Activated gamma-delta T cell treated with Interleukin-2 at 50 U/mL for 16 hours (primary cell): ENCODE data around the gene ATRN.
"Not testable (repeated sequence)": the region's sequence is repeated elsewhere in the genome, so short reads cannot be mapped to it uniquely, and the experiment has no call there.

ENCODE experiments used
- DNase-seq: peaks from one replicate; pipeline ENCODE4 v3.0.0-alpha.2; 2020

ATRN gene

DNA sequence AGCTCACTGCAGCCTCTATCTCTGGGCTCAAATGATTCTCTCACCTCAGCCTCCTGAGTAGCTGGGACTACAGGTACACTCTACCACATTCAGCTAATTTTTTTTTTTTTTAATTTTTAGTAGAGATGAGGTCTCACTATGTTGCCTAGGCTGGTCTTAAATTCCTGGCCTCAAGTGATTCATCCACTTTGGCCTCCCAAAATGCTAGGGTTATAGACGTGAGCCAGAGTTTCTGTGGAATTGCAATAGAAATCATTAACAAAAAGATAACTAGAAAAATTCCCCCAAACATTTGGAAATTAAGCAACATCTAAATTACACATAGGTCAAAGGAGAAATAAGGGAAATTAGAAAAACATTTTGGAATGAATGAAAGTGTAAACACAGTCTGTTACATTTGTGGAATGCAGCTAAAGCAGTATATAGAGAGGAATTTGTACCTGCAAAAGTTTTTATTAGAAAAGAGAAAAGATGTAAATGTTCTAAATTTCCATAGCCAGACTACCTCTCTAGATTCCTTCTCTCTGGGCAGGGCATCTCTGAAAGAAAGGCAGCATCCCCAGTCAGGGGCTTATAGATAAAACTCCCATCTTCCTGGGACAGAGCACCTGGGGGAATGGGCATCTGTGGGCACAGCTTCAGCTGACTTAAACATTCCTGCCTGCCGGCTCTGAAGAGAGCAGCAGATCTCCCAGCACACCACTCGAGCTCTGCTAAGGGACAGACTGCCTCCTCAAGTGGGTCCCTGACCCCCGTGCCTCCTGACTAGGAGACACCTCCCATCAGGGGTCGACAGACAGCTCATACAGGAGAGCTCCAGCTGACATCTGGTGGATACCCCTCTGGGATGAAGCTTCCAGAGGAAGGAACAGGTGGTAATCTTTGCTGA lies 51.3 kb downstream of the ATRN start:
- no peak for DNase-seq

DNA sequence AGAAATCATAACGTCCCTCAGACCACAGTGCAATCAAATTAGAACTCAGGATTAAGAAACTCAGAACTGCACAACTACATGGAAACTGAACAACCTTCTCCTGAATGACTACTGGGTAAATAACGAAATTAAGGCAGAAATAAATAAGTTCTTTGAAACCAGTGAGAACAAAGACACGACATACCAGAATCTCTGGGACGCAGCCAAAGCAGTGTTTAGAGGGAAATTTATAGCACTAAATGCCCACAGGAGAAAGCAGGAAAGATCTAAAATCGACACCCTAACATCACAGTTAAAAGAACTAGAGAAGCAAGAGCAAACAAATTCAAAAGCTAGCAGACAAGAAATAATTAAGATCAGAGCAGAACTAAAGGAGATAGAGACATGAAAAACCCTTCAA lies 53.9 kb downstream of the ATRN start:
- not testable (repeated sequence) for DNase-seq

- no peak for DNase-seq
Measured at GRCh38 chr20:3532089-3532615, 61.3 kb downstream of the ATRN start.

GRCh38 chr20:3537733-3538132 lies 66.9 kb downstream of the ATRN start:
- DNase-seq, result not testable (repeated sequence)

DNA sequence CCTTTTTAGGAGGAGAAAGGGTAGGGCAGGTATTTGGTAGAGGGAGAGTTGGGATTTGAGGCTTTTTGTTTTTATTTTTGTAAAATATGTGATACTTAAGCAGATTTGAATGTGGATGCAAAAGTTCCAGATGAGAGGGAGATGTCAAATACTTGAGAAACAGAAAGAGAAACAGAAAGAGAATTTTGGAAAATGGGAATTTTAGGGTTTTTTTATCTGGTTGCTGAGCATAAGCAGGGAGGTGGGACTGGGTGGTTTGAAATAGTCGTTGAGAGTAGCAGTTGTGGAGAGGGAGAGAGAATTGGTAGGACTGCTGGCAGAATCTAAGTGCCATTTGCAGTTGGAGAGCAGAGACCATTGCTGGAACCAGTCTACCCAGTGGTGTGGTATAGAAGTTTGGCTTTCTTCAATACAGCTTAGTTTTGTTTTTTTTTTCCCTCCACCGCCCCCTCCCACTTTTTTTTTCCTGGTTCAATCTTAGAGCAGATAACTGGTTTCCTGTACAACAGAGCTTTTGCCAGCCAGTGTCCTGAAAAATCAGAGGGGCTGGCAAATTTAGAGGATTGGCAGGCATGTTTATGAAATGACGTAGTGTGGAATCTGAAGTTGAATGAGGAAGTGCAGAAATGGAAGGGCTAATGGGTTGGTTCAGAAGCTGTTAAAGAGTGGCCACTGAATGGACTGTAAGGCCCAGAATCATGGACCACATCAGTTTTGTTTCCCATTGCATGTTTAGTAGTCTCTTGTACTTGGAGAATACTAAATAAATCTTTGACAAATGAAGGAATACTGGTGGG lies 68.7 kb downstream of the ATRN start:
- no peak for DNase-seq

- no peak for DNase-seq
Measured at GRCh38 chr20:3541887-3542721, 71.3 kb downstream of the ATRN start.

DNA sequence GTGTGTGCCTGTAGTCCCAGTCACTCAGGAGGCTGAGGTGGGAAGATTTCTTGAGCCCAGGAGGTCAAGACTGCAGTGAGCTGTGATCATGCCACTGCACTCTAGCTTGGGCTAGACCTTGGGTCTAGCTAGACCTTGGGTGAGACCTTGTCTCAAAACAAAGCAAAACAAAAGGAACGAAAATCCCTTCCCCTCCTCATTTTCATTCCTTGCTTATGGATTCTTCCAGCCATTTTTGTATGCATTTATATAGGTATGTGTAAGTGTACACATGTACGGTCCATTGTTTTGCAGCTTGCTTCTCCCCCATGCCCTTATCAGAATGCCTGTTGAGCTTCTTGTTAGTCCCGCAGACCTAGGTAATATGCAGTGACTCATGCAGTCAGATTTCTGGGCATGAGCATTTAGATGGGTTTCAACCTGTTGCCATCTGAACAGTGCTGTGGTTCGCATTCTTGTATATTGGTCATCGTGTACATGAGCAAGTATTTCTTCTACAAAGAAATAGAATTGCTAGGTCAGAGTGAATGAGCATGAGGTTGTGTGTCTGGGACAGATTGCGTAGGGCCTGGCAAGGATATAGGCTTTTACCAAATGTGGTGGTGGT lies 73.2 kb downstream of the ATRN start:
- no peak for DNase-seq

GRCh38 chr20:3545401-3545925 lies 74.6 kb downstream of the ATRN start:
- DNase-seq, result no peak

DNA sequence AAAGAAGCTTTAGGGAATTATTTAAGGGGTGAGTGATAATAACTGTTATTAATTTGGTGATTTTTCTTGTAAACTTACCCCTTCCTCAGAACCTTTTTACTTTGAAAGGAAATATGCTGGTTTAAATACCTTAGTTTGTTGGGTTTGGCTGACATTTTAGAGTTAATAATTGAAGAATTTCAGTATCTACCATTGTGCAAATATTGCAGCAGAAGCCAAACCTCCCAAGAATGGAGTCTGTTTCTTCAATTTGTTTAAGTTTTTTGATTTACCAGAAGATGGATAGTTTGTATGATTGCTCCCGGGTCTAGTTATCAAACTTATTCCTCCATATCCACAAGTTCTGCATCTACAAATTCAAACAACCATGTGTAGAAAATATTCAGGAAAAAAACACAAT lies 77.1 kb downstream of the ATRN start:
- no peak for DNase-seq

- no peak for DNase-seq
Measured at GRCh38 chr20:3550837-3551236, 80.0 kb downstream of the ATRN start.

- DNase-seq, result no peak
Measured at GRCh38 chr20:3551681-3552434, 81.0 kb downstream of the ATRN start.

DNA sequence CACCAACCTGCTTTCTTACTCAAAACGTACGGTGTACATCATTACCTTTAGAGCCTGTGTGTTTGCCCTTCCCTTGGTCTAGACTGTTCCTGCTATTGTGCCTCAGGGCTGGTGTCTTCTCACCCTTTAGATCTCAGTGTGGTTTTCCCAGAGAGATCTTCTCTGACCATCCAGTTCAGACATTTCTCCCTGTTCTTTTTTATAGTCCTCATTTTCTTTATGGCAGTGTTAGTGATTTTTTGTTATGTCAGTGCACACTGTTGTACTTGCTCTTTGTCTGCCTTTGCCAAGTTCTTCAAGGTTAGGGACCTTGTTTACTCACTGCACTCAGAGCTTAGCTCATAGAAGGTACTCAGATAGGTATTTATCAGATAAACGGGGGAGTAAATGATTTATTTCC lies 82.8 kb downstream of the ATRN start:
- DNase-seq, result no peak

DNA sequence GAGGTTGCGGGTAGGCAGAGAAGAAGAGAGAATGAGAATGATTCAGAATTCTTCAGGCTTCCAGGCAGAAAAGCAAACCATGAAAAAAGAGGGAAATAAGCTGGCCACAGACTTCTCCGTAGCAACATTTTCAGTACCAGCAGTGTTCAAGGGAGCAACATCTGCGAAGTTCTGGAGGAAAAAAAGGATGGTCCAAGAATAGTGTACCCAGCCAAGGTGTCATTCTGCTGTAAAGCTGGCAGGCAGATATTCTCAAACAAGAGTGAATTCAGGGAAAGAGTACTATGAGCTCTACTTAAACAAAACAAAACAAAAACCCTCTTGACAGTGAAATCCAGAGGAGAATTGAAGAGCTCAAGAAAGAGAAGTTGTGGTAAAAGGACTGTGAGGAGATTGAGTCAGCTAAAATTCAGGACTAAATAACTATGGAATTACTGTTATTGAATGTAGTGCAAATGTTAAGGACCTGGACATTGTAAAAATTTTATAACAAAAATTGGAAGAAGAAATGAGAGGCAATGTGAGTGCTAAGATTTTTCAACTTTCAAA lies 86.5 kb downstream of the ATRN start:
- no peak for DNase-seq

- DNase-seq, result no peak
Measured at GRCh38 chr20:3559231-3559630, 88.4 kb downstream of the ATRN start.

DNA sequence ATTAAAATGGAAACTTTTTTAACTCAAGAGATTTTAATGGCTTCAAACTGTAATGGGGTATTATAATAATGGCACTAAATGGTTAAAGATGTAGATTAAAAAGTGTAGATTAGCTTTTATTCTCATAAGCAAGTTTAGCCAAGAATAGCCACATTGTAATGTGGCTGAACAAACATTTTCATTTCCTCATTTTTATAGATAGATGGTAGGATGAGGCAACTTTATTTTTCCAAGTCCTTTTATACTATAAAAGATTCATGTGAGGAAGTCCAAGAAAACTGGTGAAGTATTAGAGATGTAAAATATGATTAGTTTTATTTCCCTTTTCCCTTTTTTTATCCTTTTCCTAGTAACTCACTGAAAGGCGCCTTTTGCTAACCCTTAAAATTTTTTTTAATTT lies 88.8 kb downstream of the ATRN start:
- DNase-seq, result no peak

- no peak for DNase-seq
Measured at GRCh38 chr20:3560162-3560561, 89.3 kb downstream of the ATRN start.

GRCh38 chr20:3560578-3560977 lies 89.8 kb downstream of the ATRN start:
- DNase-seq, result no peak

DNA sequence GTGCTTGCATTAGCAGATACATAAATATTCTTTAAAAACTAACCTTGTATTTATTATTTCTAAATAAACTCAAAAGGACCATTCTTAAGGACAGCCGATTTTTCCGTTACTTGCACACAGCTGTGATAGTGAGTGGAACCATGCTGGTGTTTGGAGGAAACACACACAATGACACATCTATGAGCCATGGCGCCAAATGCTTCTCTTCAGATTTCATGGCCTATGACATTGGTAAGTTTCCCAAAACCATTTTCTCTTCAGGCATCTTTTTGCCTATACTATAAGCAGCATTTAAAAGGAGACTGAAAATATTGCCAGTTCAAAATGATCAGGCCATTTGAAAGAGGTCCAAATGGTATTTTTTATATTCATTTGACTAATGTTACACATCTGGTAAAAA lies 92.3 kb downstream of the ATRN start:
- DNase-seq, result no peak

GRCh38 chr20:3563548-3564177 lies 92.8 kb downstream of the ATRN start:
- DNase-seq, result no peak

DNA sequence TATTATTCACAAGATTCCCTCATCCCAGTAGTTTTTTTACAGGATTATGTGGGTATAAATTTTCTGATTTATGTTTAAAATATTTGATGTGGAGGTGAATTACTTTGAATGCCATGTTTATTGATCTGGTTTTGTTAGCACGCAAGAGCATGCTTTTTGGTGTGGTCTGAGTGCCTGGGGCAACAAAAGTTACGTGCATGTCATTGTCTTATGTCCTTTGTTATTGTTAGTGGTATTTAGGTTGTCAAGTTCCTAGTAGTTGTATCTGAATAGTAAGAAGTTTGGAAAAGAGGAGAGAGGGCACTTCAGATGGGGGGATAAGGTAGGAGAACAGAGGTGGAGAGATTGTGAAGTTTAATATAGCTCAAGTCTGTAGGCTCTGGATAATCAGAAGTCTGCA lies 95.0 kb downstream of the ATRN start:
- DNase-seq, result no peak

- DNase-seq, result no peak
Measured at GRCh38 chr20:3572151-3572550, 101.3 kb downstream of the ATRN start.
